H9 (cell line): ENCODE results near the gene CENPB. TPM values are rescaled to one million over a fixed set of nuclear protein-coding genes. Genes with fewer than 3 reads are reported as not detected.

Source experiments
- DNase-seq: peaks from one replicate; pipeline ENCODE4 v3.0.0-alpha.2; 2017
- H2AFZ ChIP-seq: one replicate; pipeline ENCODE4 v1.6.1; 2013; ENCODE audit warnings: mild to moderate bottlenecking, low read length, control low read depth, moderate library complexity
- H2AK5ac ChIP-seq: 2 replicates; pipeline ENCODE4 v1.6.1; 2013; ENCODE audit warnings: low read length, control low read depth, mixed read lengths; ENCODE audit not compliant: insufficient read length
- H2BK120ac ChIP-seq: one replicate; pipeline ENCODE4 v1.6.1; 2013; ENCODE audit warnings: low read depth, mild to moderate bottlenecking, low read length, control low read depth, inconsistent platforms; ENCODE audit not compliant: poor library complexity, severe bottlenecking
- H2BK12ac ChIP-seq: 2 replicates; pipeline ENCODE4 v1.6.1; 2013; ENCODE audit warnings: low read length, control low read depth, mixed read lengths, low read depth; ENCODE audit not compliant: insufficient read length
- H2BK15ac ChIP-seq: 2 replicates; pipeline ENCODE4 v1.6.1; 2013; ENCODE audit warnings: low read depth, low read length, control low read depth
- H2BK20ac ChIP-seq: one replicate; pipeline ENCODE4 v1.6.1; 2013; ENCODE audit warnings: low read depth, mild to moderate bottlenecking, low read length, control low read depth, inconsistent platforms; ENCODE audit not compliant: poor library complexity, severe bottlenecking
- H2BK5ac ChIP-seq: 2 replicates; pipeline ENCODE4 v1.6.1; 2013; ENCODE audit warnings: low read length, control low read depth, mixed read lengths; ENCODE audit not compliant: insufficient read length
- H3K14ac ChIP-seq: 2 replicates; pipeline ENCODE4 v1.6.1; 2013; ENCODE audit warnings: low read length, control low read depth; ENCODE audit not compliant: insufficient read depth
- H3K18ac ChIP-seq: 2 replicates; pipeline ENCODE4 v1.6.1; 2013; ENCODE audit warnings: low read depth, mild to moderate bottlenecking, mixed read lengths, low read length, control low read depth; ENCODE audit not compliant: insufficient read length
- H3K23ac ChIP-seq: 2 replicates; pipeline ENCODE4 v1.6.1; 2013; ENCODE audit warnings: low read length, control low read depth, mixed read lengths, low read depth; ENCODE audit not compliant: insufficient read length
- H3K23me2 ChIP-seq: 2 replicates; pipeline ENCODE4 v1.6.1; 2013; ENCODE audit warnings: low read depth, mild to moderate bottlenecking, mixed read lengths, low read length, control low read depth; ENCODE audit not compliant: insufficient read length, poor library complexity, severe bottlenecking
- H3K27ac ChIP-seq: 2 replicates; pipeline ENCODE4 v1.5.1; 2013; ENCODE audit warnings: low read length, control low read depth, mixed read lengths, low read depth; ENCODE audit not compliant: insufficient read length
- H3K27me3 ChIP-seq: 2 replicates; pipeline ENCODE4 v1.6.1; 2013; ENCODE audit warnings: low read length, control low read depth, inconsistent platforms; ENCODE audit not compliant: insufficient read depth
- H3K4ac ChIP-seq: 2 replicates; pipeline ENCODE4 v1.6.1; 2013; ENCODE audit warnings: low read depth, mild to moderate bottlenecking, control low read depth, inconsistent platforms, low read length, moderate library complexity
- H3K4me1 ChIP-seq: 2 replicates; pipeline ENCODE4 v1.6.1; 2013; ENCODE audit warnings: low read length, control low read depth, inconsistent platforms; ENCODE audit not compliant: insufficient read depth
- H3K4me2 ChIP-seq: 2 replicates; pipeline ENCODE4 v1.6.1; 2013; ENCODE audit warnings: low read length, control low read depth, mixed read lengths; ENCODE audit not compliant: insufficient read length, insufficient read depth
- H3K56ac ChIP-seq: 2 replicates; pipeline ENCODE4 v1.6.1; 2013; ENCODE audit warnings: low read depth, mild to moderate bottlenecking, mixed read lengths, low read length, control low read depth; ENCODE audit not compliant: insufficient read length
- H3K79me1 ChIP-seq: 2 replicates; pipeline ENCODE4 v1.6.1; 2013; ENCODE audit warnings: low read depth, mild to moderate bottlenecking, moderate library complexity, low read length, control low read depth, inconsistent platforms; ENCODE audit not compliant: insufficient read depth, poor library complexity, severe bottlenecking
- H3K79me2 ChIP-seq: 2 replicates; pipeline ENCODE4 v1.6.1; 2013; ENCODE audit warnings: low read length, control low read depth, inconsistent platforms; ENCODE audit not compliant: insufficient read depth
- H3K9ac ChIP-seq: 2 replicates; pipeline ENCODE4 v1.6.1; 2013; ENCODE audit warnings: low read length, control low read depth, mixed read lengths; ENCODE audit not compliant: insufficient read length; ENCODE audit errors: extremely low read depth
- H3K9me3 ChIP-seq: one replicate; pipeline ENCODE4 v1.6.1; 2013; ENCODE audit warnings: low read depth, low read length, inconsistent platforms; ENCODE audit not compliant: control insufficient read depth
- H3T11ph ChIP-seq: one replicate; pipeline ENCODE4 v1.6.1; 2013; ENCODE audit warnings: mild to moderate bottlenecking, low read length, control low read depth, inconsistent platforms
- H4K20me1 ChIP-seq: one replicate; pipeline ENCODE4 v1.6.1; 2013; ENCODE audit not compliant: control insufficient read depth, insufficient read length, insufficient read depth
- H4K5ac ChIP-seq: 2 replicates; pipeline ENCODE4 v1.6.1; 2013; ENCODE audit warnings: low read depth, mild to moderate bottlenecking, mixed read lengths, low read length, control low read depth; ENCODE audit not compliant: insufficient read length
- H4K8ac ChIP-seq: replicated peaks from 2 replicates; pipeline ENCODE4 v1.6.1; 2013; ENCODE audit warnings: low read length, control low read depth, mixed read lengths, low read depth; ENCODE audit not compliant: insufficient read length
- H4K91ac ChIP-seq: 2 replicates; pipeline ENCODE4 v1.6.1; 2013; ENCODE audit warnings: low read depth, mild to moderate bottlenecking, moderate library complexity, mixed read lengths, low read length, control low read depth; ENCODE audit not compliant: insufficient read length
- H3K27ac Mint-ChIP-seq, 3 experiments: 2 replicates in 2 of 3; 3 replicates in 1 of 3; pipeline ENCODE4 v1.8.0; 2020 to 2021; ENCODE audit warnings: mixed read lengths in 3 of 3, mild to moderate bottlenecking in 1 of 3, moderate library complexity in 1 of 3
- H3K27me3 Mint-ChIP-seq: 2 replicates; pipeline ENCODE4 v1.8.0; 2021; ENCODE audit warnings: low read depth, mild to moderate bottlenecking, moderate library complexity, mixed read lengths
- H3K36me3 Mint-ChIP-seq, 3 experiments: 2 replicates in 2 of 3; 3 replicates in 1 of 3; pipeline ENCODE4 v1.8.0; 2020 to 2021; ENCODE audit warnings: low read depth in 3 of 3, mixed read lengths in 3 of 3; ENCODE audit not compliant: insufficient read depth in 1 of 3
- H3K4me1 Mint-ChIP-seq, 2 experiments: 2 replicates each; pipeline ENCODE4 v1.8.0; 2020; ENCODE audit warnings: mixed read lengths in 2 of 2
- H3K4me3 Mint-ChIP-seq, 2 experiments: 2 replicates in 1 of 2; 3 replicates in 1 of 2; pipeline ENCODE4 v1.8.0; 2020 to 2021; ENCODE audit warnings: mild to moderate bottlenecking in 2 of 2, mixed read lengths in 2 of 2, moderate library complexity in 1 of 2
- H3K9me3 Mint-ChIP-seq, 2 experiments: 2 replicates in 1 of 2; 3 replicates in 1 of 2; pipeline ENCODE4 v1.8.0; 2020; ENCODE audit warnings: mild to moderate bottlenecking in 2 of 2, mixed read lengths in 2 of 2, moderate library complexity in 1 of 2
- CTCF ChIP-seq: fragments of 200-600 bp; sonication (generic); conservative IDR thresholded peaks from 3 replicates; pipeline ENCODE4 v1.8.0; 2021; ENCODE audit warnings: antibody characterized with exemption, mild to moderate bottlenecking
- WGBS: extraction: QIAGEN DNeasy Blood & Tissue Kit; methylation state at CpG from one replicate; pipeline ENCODE4 v1.1.7; 2013; ENCODE audit warnings: missing lambda C conversion rate, low lambda C conversion rate, mixed read lengths; ENCODE audit not compliant: insufficient read length; ENCODE audit errors: extremely low coverage; 5-methylcytosine and 5-hydroxymethylcytosine counted together
- total RNA-seq: library from RNA; stranded (reverse); gene quantifications from 2 replicates; pipeline ENCODE4 v1.2.1, GENCODE V29; 2021

Gene CENPB
- total RNA-seq, 1 experiment from 2014 or later = 63.1 TPM

DNA sequence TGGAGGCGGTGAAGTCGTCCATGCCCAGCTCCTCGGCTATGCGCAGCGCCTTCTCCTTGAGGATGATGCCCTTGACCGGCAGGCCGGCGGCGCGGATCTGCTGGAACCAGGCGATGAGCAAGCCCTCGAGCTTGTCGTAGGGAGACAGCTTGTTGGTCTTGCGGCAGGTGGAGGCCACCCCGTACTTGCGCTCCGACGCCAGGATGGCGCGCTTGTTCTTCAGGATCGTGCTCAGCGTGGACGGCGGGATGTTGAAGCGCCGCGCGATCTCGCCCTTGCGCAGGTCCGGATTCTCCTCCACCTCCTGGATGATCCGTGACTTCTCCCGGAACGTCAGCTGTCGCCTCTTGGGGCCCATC, 435 bp downstream of the CENPB start:
- Histone ChIP-seq H3K4me1 (no peaks in the 10 kb centered on the region), H3K18ac (no peak overlapping the region), H3K23me2 (peaks cover 8% of the 10 kb centered on the region), H2BK15ac (no peak overlapping the region), H4K5ac (no peak overlapping the region), H2AFZ (no peak overlapping the region), H4K91ac (no peak overlapping the region), H3K9ac (peak overlapping the region; percentile 62), H3K79me1 (no peaks in the 10 kb centered on the region), H3K27ac (no peak overlapping the region), H3K4me2 (peak overlapping the region; percentile 77), H2BK120ac (no peak overlapping the region), H4K8ac (no peak overlapping the region), H3K23ac (no peak overlapping the region), H2AK5ac (no peak overlapping the region), H2BK5ac (no peak overlapping the region), H3K56ac (no peak overlapping the region), H2BK12ac (no peak overlapping the region), H3K14ac (peak overlapping the region; percentile 86), H4K20me1 (no peaks in the 10 kb centered on the region), H3K9me3 (no peaks in the 10 kb centered on the region), H3K27me3 (no peaks in the 10 kb centered on the region), H3K79me2 (no peaks in the 10 kb centered on the region), H3K4ac (no peak overlapping the region), H3T11ph (no peak overlapping the region), H2BK20ac (no peak overlapping the region)
- no CpG with 5 or more reads among the region's 35 CpGs for WGBS
- H3K4me1 Mint-ChIP-seq = peaks cover 17 to 25% of the 10 kb centered on the region in 2 experiments
- peak overlapping the region in 1 of 3 experiments; percentile 75; a peak in 1 of 7 replicates for H3K27ac Mint-ChIP-seq
- peaks cover 26% of the 10 kb centered on the region for H3K27me3 Mint-ChIP-seq
- H3K4me3 Mint-ChIP-seq = peak overlapping the region; percentile 84 to 91
- no peaks in the 10 kb centered on the region for H3K9me3 Mint-ChIP-seq
- no peak for TF ChIP-seq CTCF
- H3K36me3 Mint-ChIP-seq = peaks cover 5 to 12% (median 8%) of the 10 kb centered on the region in 3 experiments
- no peak for DNase-seq
